HG02852 (cell line): ENCODE measurements around the gene COL4A3.
"Not testable (repeated sequence)": the region's sequence is repeated elsewhere in the genome, so short reads cannot be mapped to it uniquely, and the experiment has no call there.

Source experiments
- ATAC-seq: cut with Tn5 transposase; IDR thresholded peaks from one replicate; pipeline ENCODE4 v1.9.1; 2021; ENCODE audit warnings: mild to moderate bottlenecking, moderate library complexity; ENCODE audit not compliant: unreplicated experiment

COL4A3 gene

DNA sequence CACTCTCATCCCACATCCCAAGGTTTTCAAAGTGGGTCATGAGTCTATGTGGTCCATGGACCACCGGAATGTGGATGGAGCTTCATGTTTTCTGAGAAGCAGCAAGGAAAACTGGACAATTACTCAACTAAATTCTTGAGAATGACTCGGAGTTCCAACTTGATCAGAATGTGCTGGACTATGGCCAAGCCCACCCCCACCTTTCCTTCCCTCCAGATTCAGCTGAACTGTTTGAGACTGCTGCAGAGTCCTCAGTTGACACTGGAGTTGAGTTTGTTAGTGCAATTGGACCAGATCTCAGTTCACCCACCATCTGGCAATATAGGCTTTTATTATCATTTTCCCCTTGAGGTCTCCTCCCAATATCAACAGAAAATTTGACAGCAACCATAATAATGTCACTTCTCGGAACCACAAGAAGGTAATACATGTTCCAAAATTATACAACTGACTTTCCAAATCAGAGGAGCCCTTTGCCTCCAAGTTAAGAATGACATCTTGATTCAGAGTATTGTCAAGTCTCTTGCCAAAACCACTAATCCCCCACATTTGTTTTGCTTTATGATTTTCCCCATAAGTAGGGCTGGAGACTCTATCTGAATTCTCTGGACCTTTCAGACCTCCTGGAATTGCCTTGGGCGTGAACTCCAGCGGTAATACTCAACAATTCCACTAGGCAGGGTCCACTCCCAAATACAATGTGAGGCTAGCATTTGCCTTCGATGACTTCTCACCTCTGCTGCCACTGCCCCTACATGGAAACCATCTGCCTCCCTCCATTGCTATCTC lies 9.2 kb upstream of the COL4A3 start:
- ATAC-seq, result no peak

DNA sequence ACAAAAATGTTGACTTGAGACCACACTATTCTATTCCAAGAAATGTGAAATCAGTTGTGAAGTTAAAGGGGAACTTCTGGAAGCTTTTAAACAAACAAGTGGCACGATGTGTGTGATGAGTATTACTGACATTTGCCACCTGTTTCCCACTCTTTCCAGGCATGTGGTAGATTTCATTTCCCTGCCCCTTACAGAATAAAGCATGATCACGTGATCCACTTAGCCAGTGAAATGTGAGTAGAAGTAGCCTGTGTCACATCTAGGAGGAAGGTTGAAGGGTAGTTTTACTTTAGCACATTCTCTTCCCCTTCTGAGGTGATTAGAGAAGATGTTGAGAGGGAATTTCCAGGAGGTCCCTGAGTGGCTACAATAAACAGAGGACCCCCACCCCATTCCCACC lies 4.3 kb upstream of the COL4A3 start:
- no peak for ATAC-seq

DNA sequence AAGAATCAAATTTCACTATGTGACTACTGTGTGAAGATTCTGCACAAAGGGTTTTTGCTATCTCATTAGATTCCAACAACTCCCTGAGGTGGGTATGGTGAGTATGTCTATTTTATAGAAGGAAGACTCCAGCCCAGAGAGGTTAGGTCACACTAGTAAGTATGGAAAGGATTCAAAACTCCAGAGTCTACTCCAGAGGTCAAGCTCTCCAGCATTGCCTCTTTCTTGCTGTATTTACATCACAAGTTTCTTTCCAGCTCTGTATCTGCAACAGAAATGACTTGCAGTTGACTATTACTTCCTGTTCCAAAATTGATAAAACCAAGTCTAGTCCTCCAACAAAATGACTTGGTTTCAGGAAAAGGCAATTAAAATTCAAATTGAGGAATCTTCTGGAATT lies 2.5 kb upstream of the COL4A3 start:
- no peak for ATAC-seq

DNA sequence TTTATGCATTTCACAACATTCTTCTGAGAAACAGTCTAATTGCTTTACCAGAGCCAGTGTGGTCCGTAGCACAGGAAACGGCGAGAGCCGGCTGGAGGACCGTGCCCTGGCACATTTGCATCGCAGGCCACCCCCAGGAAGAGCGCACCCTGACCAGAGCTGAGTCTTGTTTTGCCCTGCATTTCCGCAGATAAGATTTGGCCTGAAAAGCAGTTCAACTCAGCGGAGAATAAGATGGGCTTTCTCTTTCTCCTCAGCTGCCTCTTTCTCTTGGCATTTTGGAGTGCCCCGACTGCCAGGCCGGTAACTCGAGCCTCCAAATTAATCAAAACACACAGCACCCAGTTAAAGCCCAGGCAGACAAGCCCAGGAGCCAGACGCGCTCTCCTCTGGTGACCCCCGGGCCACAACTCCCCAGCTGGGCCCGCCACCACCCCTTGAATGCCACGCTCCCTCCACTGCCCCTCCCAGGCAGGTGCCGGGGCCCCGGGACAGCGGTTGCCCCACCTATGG lies 883 bp upstream of the COL4A3 start:
- peak; percentile 58 for ATAC-seq

DNA sequence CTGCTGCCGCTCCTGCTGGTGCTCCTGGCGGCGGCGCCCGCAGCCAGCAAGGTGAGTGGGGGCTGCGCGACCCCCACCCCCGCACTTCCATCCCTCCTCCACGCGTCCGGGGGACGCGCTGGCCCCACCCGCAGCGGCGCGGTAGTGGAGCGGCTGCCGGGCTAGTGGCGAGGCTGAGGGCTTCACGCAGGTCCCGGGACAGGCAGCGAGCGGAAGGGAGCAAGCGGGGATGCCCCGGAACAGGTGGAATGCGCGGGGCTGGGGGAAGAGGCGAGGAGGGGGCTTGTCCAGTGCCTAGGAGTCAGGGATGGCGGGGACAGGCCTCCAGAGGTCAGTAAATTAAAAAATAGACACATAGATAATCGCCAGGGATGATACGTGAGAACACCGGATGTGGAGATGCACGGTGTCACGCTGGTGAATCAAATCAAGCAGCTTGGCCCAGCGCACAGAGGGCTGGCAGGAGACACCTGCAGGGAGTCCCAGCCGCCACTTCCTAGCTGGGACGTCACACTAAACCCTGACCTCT lies 403 bp downstream of the COL4A3 start:
- peak; percentile 67 for ATAC-seq

DNA sequence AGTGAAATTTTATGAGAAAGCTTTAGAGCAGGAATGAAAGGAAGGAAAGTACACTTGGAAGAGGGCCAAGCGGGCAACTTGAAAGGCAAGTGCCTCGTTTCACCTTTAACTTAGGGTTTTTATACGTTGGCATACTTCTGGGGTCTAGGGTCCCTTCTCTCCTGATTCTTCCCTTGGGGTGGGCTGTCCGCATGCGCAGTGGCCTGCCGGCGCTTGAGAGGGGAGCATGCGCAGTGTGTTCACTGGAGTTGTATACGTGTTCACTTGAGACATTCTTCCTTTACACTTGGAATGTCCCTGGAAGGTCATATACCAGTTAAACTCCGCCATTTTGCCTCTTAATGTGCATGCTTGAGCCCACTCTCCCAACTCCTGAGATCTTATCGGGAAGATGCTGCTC lies 7.4 kb downstream of the COL4A3 start:
- not testable (repeated sequence) for ATAC-seq

- no peak for ATAC-seq
Measured at GRCh38 chr2:227177592-227178336, 13.3 kb downstream of the COL4A3 start.

GRCh38 chr2:227179988-227180685 lies 15.7 kb downstream of the COL4A3 start:
- no peak for ATAC-seq

GRCh38 chr2:227180770-227181169 lies 16.3 kb downstream of the COL4A3 start:
- ATAC-seq, result no peak

GRCh38 chr2:227182765-227183164 lies 18.3 kb downstream of the COL4A3 start:
- no peak for ATAC-seq

DNA sequence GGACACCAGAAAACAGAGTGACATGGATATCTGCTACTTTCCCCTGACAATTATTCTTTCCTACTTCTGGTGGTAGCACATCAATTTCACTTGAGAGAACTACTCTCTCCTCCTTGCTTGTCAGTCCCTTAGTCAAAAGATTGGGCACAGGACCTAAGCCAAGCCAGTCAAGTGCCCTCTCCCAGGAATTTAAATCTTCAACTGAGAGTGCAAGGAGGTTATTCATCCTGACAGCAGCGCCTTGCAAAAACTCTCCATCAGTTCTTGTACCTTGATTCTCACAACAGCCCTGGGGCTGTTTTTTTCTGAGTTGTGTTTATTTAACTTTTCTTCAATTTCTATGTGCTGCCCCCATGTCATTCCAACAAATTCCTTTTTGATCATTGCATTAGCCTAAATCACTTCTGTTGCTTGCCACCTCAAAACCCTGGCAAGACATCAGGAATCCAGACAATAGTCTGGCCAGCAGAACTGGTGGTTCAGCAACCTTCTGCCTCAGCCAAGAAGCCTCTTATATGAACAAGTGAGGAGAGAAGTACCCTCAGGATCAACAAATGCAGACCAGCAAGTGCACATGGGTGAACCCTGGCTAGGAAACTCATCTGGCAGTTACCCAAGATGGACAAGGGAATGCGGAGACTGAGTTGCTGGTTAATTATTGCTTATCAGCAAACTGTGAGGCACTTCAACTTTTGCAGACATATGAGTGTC lies 19.4 kb downstream of the COL4A3 start:
- ATAC-seq, result no peak

DNA sequence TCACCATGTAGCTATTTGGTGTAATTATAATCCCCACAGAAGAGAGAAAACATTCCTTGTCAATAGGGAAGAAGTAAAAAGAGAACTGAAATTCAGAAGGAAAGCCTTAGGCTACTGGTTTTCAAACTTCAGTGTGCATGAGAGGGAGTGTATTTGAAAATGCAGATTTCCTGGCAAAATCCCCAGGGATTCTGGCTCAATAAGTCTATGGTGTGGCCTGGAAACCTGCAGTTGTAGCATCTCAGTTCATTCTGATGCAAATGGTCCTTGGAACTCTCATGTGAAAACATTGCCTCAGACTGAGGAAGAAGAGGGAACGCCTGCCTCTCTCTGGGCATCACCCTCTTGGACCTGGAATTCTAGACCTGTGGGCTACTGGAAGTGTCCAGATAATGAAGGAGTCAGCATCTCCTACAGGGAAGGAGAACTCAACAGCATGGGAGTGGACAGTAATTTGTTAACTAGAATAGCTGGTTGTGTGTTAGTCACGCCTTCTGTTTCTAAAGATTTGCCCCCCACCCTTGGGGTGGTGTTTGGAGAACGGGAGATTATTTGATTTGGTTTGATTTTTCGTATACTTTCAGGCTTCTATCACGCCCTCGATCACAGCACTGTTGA lies 21.3 kb downstream of the COL4A3 start:
- no peak for ATAC-seq

GRCh38 chr2:227186751-227187150 lies 22.3 kb downstream of the COL4A3 start:
- no peak for ATAC-seq

DNA sequence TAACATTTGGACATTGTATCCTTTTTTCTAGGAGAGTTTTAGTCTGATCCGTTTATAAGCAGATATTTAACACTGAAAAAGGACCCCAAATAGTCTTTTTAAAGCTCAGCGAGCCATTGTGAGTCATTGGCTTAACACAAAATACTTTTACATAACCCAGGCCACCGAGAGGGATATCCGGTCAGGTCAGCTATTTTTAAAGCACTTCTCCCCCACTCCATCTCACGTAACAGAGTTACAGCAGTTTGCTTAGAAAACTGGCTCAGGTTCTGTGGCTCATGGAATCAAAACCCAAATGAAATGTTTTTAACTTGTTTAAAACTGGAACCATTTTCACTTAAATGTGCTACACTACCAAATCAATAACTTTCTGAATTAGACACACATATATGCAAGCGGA lies 23.9 kb downstream of the COL4A3 start:
- ATAC-seq, result no peak

DNA sequence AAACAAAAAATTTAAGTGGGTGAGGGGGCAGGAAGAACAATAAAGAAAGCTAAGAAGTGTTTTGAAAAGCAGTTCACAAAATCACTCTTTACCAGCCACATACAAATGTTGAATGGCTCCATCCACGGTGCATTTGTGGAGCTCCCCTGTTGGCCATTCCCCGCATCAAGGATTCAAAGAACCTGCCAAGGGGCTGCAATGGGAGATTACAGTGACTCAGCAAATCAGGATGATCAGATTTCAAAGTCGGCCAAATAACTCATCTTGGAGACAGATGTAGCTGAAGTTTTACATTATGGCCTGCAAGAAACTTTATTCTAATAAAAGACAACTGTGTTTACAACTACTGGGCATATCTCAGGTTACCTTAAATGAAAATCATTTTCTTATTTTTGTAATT lies 26.9 kb downstream of the COL4A3 start:
- no peak for ATAC-seq

GRCh38 chr2:227192491-227192890 lies 28.1 kb downstream of the COL4A3 start:
- no peak for ATAC-seq

DNA sequence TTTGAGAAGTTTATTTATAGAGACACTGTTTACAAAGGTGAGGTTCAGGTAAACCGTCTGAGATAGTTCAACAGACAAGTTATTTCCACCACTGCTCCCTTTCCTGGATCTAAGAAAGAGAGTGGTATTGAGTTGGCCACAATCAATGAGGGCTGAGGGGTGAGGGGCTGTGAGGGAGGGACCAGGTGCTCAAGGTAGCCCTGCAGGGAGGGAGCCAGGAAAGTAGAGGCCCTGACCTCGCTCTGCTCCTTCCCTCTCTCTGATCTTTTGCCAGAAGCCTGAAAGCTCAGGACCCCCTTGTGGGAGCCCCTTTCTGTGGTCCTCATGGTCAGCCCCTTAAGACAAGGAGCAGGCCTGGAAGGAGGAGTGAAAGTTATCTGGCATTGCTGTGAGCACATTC lies 29.8 kb downstream of the COL4A3 start:
- ATAC-seq, result no peak

GRCh38 chr2:227198866-227199265 lies 34.4 kb downstream of the COL4A3 start:
- no peak for ATAC-seq

GRCh38 chr2:227201771-227202170 lies 37.3 kb downstream of the COL4A3 start:
- no peak for ATAC-seq

- ATAC-seq, result no peak
Measured at GRCh38 chr2:227204452-227204851, 40.0 kb downstream of the COL4A3 start.
